Subcutaneous abdominal adipose tissue (tissue), 5 donors: ENCODE data around the gene RNF17.

Experiments
- H3K27ac ChIP-seq: one replicate; pipeline ENCODE4 v1.7.0; 2013; ENCODE audit warnings: low read depth, mild to moderate bottlenecking, inconsistent platforms, low read length, moderate library complexity
- H3K27me3 ChIP-seq, 5 donors: one replicate each; pipeline ENCODE4 v1.7.0; 2013; ENCODE audit warnings: low read length in 5 of 5, inconsistent platforms in 1 of 5; ENCODE audit not compliant: control insufficient read depth in 5 of 5, insufficient read depth in 4 of 5
- H3K36me3 ChIP-seq, 5 donors: one replicate each; pipeline ENCODE4 v1.7.0; 2013; ENCODE audit warnings: low read length in 5 of 5; ENCODE audit not compliant: control insufficient read depth in 5 of 5, insufficient read depth in 5 of 5
- H3K4me1 ChIP-seq, 5 donors: one replicate each; pipeline ENCODE4 v1.7.0; 2013; ENCODE audit warnings: low read length in 5 of 5, mild to moderate bottlenecking in 3 of 5, moderate library complexity in 1 of 5; ENCODE audit not compliant: control insufficient read depth in 5 of 5, insufficient read depth in 5 of 5
- H3K4me3 ChIP-seq, 5 donors: one replicate each; pipeline ENCODE4 v1.7.0; 2013; ENCODE audit warnings: low read length in 5 of 5, low read depth in 1 of 5
- H3K9ac ChIP-seq, 5 donors: one replicate each; pipeline ENCODE4 v1.7.0; 2013; ENCODE audit warnings: low read length in 5 of 5, mild to moderate bottlenecking in 4 of 5, moderate library complexity in 3 of 5
- H3K9me3 ChIP-seq, 5 donors: one replicate each; pipeline ENCODE4 v1.7.0; 2013; ENCODE audit warnings: low read length in 5 of 5; ENCODE audit not compliant: control insufficient read depth in 5 of 5
- donor health status: healthy.
- donor health status: healthy.
- donor health status: healthy.
- donor health status: healthy.
- donor health status: healthy.

The RNF17 gene

DNA sequence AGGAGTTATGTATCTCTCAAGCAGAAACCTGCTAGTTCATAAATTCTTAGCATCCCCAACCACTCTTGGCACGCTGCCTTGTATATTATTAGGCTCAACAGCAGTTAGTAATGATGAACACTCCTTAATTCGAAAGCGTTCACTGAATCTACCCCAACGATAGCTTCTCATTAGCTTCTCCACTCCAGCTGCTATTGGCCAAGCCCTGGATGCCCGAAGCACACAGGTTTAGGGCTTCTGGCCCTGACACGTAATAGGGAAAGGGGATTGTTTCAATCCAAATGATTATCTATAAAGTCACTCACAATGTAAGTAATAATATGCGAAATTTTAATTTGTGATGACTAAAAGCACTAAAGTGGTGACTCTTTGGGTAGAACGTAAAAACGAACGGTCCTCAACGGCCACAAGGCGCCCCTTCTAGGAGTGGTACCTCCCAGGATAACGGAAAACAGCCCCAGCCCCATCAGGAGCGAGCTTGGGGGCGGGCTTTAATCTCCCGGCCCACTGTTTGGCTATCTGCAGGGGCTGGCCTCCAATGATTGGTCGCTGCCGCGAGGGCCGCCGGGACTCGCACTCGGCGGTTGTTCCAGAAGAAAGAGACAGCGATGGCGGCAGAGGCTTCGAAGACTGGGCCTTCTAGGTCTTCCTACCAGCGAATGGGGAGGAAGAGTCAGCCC, at the start of gene RNF17:
TSS of gene RNF17 (plus strand) at position 574 of the 680 bp plus-strand sequence. CDS start at position 609, 35 bp downstream.
- no peaks in the 10 kb centered on the region for H3K4me1 ChIP-seq
- H3K9me3 ChIP-seq: peaks cover 0 to 4% (median 0%) of the 10 kb centered on the region in 5 donors
- no peak within 1 kb of the TSS for H3K9ac ChIP-seq
- H3K27ac ChIP-seq: no peak within 1 kb of the TSS
- peaks cover 0 to 2% (median 0%) of the 10 kb centered on the region in 5 donors for H3K27me3 ChIP-seq
- H3K4me3 ChIP-seq: no peak within 1 kb of the TSS
- no peaks in the 10 kb centered on the region for H3K36me3 ChIP-seq

DNA sequence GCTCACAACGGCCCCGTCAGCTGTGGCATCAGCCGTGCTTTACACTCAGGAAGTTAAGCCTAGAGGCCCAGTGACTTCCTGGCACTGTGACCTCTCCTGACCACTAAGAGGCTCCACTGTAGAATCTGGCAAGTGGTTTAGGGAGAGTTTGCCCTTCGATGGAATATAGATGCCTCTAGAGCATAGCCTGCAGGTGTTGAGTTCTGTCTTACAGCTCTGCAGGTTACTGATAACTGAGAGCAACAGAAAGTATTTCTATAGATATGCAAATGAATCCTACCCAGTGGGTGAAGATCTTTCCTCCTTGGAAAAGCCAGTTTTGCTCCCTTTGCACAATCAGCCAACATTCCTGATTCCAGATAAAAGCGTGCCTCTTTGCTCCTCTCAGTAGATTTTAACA, 48.0 kb upstream of the RNF17 start:
- peaks cover 0 to 8% (median 4%) of the 10 kb centered on the region in 5 donors for H3K4me1 ChIP-seq
- H3K4me3 ChIP-seq: no peak overlapping the region
- no peaks in the 10 kb centered on the region for H3K36me3 ChIP-seq
- H3K27me3 ChIP-seq: peaks cover 0 to 10% (median 6%) of the 10 kb centered on the region in 5 donors
- H3K9me3 ChIP-seq: no peaks in the 10 kb centered on the region
- no peak overlapping the region for H3K9ac ChIP-seq
- no peak overlapping the region for H3K27ac ChIP-seq

GRCh38 chr13:24716446-24716845, 47.5 kb upstream of the RNF17 start:
- peaks cover 0 to 10% (median 6%) of the 10 kb centered on the region in 5 donors for H3K27me3 ChIP-seq
- no peak overlapping the region for H3K9ac ChIP-seq
- no peak overlapping the region for H3K27ac ChIP-seq
- no peaks in the 10 kb centered on the region for H3K9me3 ChIP-seq
- peaks cover 0 to 8% (median 4%) of the 10 kb centered on the region in 5 donors for H3K4me1 ChIP-seq
- H3K4me3 ChIP-seq: no peak overlapping the region
- H3K36me3 ChIP-seq: no peaks in the 10 kb centered on the region

- Histone ChIP-seq H3K36me3 (no peaks in the 10 kb centered on the region), H3K4me3 (no peak overlapping the region), H3K4me1 (peaks cover 0 to 8% (median 4%) of the 10 kb centered on the region in 5 donors), H3K9me3 (no peaks in the 10 kb centered on the region), H3K9ac (no peak overlapping the region), H3K27me3 (peaks cover 0 to 10% (median 6%) of the 10 kb centered on the region in 5 donors), H3K27ac (no peak overlapping the region)
Measured at GRCh38 chr13:24717217-24717616, 46.8 kb upstream of the RNF17 start.

DNA sequence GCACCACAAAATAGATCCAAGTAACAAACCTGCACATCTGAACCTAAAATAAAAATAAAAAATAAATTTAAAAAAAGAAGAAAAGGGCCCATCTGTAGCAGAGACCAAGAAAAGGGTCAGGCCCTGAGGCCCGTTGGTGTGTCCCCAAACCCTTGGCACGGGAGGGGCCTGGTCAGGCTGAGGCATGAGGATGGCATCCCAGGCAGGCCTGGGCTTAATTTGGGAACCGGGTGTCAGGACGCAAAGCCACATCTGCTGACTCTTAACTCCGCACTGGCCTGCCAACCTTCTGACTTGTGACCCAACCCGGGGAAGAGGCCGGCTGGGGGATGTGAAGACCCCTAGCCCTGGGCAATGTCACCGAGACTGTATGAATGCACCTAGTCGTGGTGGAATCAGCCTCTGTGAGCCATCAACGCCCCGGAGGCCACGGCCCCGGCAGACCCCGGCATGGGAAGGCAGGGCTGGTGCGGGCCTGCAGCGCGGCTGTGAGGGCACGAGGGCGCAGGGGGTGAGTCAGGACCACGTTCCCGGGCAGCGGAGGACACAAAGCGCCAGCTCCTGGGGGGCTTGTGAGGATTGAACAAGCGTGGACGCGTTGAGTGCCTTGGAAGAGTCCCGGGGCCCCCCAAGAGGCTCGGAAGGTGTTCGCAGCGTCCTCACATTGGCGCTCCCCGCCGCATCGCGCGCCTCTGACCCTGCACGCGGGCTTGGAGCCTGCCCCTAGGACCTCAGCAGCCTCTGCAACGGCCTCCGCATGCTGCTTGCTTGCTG, 45.6 kb upstream of the RNF17 start:
- Histone ChIP-seq H3K36me3 (no peaks in the 10 kb centered on the region), H3K9me3 (no peaks in the 10 kb centered on the region), H3K9ac (no peak overlapping the region)

GRCh38 chr13:24719139-24719538, 44.8 kb upstream of the RNF17 start:
- Histone ChIP-seq H3K4me1 (no peaks in the 10 kb centered on the region), H3K27me3 (peaks cover 0 to 10% (median 6%) of the 10 kb centered on the region in 5 donors), H3K9ac (no peak overlapping the region)

More for the DNA sequence above, 45.6 kb upstream of the RNF17 start:
- no peak overlapping the region for H3K27ac ChIP-seq
- peaks cover 0 to 10% (median 6%) of the 10 kb centered on the region in 5 donors for H3K27me3 ChIP-seq
- no peak overlapping the region for H3K4me3 ChIP-seq
- H3K4me1 ChIP-seq: no peaks in the 10 kb centered on the region

DNA sequence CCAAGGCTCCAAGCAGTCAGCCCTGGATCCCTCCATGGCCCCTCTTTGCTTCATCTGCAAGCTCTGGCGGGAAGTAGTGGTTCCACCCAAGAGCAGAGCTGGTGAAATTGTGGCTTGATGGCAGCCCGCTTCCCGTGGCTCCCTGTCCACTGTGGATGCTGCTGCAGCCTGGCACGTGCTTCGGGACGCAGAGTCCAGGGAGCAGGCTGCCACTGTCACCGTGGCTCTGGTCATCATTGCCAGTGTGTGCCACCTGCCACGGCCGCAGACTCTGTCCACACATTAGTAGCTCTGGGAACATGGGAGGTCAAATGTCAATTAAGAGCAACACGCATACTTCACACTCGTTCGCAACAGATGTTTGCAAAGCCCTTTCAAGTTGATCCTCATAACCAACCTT, 40.8 kb upstream of the RNF17 start:
- no peak overlapping the region for H3K9ac ChIP-seq
- H3K36me3 ChIP-seq: no peaks in the 10 kb centered on the region
- H3K27me3 ChIP-seq: peaks cover 0 to 7% (median 3%) of the 10 kb centered on the region in 5 donors
- H3K27ac ChIP-seq: no peak overlapping the region
- H3K9me3 ChIP-seq: no peaks in the 10 kb centered on the region
- no peak overlapping the region for H3K4me3 ChIP-seq
- H3K4me1 ChIP-seq: peaks cover 0 to 3% (median 0%) of the 10 kb centered on the region in 5 donors

More at GRCh38 chr13:24719139-24719538, 44.8 kb upstream of the RNF17 start:
- Histone ChIP-seq H3K9me3 (no peaks in the 10 kb centered on the region), H3K36me3 (no peaks in the 10 kb centered on the region), H3K27ac (no peak overlapping the region), H3K4me3 (no peak overlapping the region)

- Histone ChIP-seq H3K4me3 (no peak overlapping the region), H3K9me3 (no peaks in the 10 kb centered on the region), H3K27me3 (peaks cover 0 to 4% (median 0%) of the 10 kb centered on the region in 5 donors), H3K36me3 (no peaks in the 10 kb centered on the region), H3K9ac (no peak overlapping the region), H3K27ac (no peak overlapping the region), H3K4me1 (peaks cover 0 to 3% (median 0%) of the 10 kb centered on the region in 5 donors)
Measured at GRCh38 chr13:24724714-24725113, 39.3 kb upstream of the RNF17 start.

DNA sequence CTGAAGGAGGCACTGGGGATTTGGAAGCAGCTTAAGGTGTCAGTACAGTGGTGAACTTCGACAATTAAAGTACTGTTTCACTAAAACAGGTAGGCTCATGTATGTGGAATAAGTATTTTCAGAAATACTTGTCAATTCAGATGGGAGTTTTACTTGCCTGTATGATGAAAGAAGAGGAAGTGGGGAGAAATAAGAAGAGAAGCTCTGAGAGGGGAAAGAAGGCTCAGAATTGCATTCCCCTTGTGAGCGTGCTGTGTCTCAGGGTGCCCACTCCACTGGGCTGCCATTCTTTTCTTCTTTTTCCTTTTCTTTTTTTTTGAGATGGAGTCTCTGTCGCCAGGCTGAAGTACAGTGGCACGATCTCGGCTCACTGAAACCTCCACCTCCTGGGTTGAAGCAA, 38.6 kb upstream of the RNF17 start:
- no peak overlapping the region for H3K4me3 ChIP-seq
- no peak overlapping the region for H3K27ac ChIP-seq
- no peaks in the 10 kb centered on the region for H3K36me3 ChIP-seq
- no peak overlapping the region for H3K9ac ChIP-seq
- peaks cover 0 to 3% (median 0%) of the 10 kb centered on the region in 5 donors for H3K4me1 ChIP-seq
- no peaks in the 10 kb centered on the region for H3K9me3 ChIP-seq
- H3K27me3 ChIP-seq: peaks cover 0 to 4% (median 0%) of the 10 kb centered on the region in 5 donors
